IPS-18a (cell line): ENCODE data around the gene CIITA.

Source experiments
- H3K27ac ChIP-seq: one replicate; pipeline ENCODE4 v1.5.1; 2013; ENCODE audit warnings: low read length
- H3K27me3 ChIP-seq: one replicate; pipeline ENCODE4 v1.6.1; 2013; ENCODE audit warnings: mild to moderate bottlenecking, low read length; ENCODE audit not compliant: control insufficient read depth, insufficient read depth
- H3K36me3 ChIP-seq: one replicate; pipeline ENCODE4 v1.6.1; 2013; ENCODE audit warnings: low read depth, low read length; ENCODE audit not compliant: control insufficient read depth
- H3K4me1 ChIP-seq: one replicate; pipeline ENCODE4 v1.6.1; 2013; ENCODE audit warnings: low read depth, low read length; ENCODE audit not compliant: control insufficient read depth
- H3K4me3 ChIP-seq: one replicate; pipeline ENCODE4 v1.5.1; 2013; ENCODE audit warnings: low read length
- H3K9ac ChIP-seq: one replicate; pipeline ENCODE4 v1.6.1; 2013; ENCODE audit warnings: mild to moderate bottlenecking, low read length, moderate library complexity
- H3K9me3 ChIP-seq: one replicate; pipeline ENCODE4 v1.6.1; 2013; ENCODE audit warnings: low read depth, low read length; ENCODE audit not compliant: control insufficient read depth

The CIITA gene

DNA sequence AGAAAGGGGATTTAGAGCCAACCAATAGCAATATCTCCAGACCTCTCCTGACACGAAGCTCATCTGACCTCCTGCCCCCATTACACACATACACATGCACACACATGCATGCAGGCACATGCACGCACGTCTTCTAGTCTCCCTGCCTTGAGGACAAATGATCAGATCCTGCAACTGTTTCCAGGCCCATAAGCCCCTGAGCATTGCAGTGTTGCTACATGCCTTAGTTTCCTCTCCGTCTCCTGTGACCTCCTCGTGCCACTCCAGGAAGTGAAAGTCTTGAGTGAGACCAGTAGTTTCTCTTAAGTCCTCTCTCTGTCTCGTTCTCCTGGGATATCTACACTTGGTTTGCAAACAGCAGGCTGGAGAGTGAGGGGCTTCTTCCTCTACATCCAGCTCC lies 8.2 kb downstream of the CIITA start:
- H3K36me3 ChIP-seq: no peaks in the 10 kb centered on the region
- H3K9me3 ChIP-seq: no peaks in the 10 kb centered on the region
- no peak overlapping the region for H3K9ac ChIP-seq
- H3K27ac ChIP-seq: no peak overlapping the region
- no peaks in the 10 kb centered on the region for H3K4me1 ChIP-seq
- no peak overlapping the region for H3K4me3 ChIP-seq
- peaks cover 7% of the 10 kb centered on the region for H3K27me3 ChIP-seq

DNA sequence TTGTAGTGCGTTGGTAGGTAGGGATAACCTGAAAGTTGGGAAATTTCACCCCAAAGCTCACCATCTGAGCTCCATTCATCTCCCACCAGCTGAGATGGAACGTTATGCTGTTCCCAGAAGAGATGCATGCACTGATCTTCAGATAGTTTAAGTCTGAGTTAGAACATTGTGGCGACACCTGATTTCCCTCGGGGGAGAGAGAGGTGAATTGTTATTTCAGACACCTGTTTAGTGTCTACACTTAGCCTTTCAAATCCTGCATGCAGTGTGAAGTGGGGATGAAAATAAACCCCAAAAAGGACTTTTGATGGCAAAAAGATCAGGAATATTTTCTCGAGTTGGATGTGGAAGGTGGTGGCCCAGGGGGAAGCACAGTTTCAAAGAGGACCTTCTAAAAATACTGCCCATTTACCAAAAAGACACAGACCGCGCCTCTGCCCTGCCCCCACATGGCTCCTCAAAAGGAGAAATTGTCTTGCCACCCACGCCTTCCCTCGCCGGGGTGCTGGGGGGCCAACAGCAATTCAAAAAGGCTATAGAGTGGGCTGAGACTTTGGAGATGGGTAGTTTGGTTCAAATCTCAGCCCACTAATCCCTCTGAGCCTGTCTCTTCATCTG lies 11.4 kb downstream of the CIITA start:
- H3K9me3 ChIP-seq: no peaks in the 10 kb centered on the region
- no peak overlapping the region for H3K27ac ChIP-seq
- H3K36me3 ChIP-seq: no peaks in the 10 kb centered on the region
- no peak overlapping the region for H3K4me3 ChIP-seq
- H3K27me3 ChIP-seq: no peaks in the 10 kb centered on the region
- H3K9ac ChIP-seq: no peak overlapping the region
- H3K4me1 ChIP-seq: no peaks in the 10 kb centered on the region

DNA sequence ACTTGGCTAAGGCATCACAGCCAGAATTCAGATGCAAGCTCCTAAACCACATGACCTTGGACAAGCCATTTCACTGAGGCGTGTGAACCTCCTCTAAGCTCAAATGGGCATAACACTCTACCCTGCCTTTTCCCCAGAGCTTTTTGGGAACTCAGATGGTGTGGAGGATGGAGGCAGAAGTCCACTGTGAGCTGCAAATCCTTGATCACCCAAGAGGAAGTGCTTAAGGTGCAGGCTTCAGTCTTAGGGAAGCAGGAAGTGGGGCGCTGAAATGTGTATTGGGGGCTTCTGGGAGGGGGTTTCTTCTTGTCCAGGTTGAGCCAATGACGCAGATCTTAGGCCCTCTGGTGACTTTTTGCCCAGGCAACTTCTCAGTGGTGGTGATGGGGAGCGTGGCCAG lies 12.9 kb downstream of the CIITA start:
- Histone ChIP-seq H3K36me3 (no peaks in the 10 kb centered on the region), H3K4me3 (no peak overlapping the region), H3K27me3 (no peaks in the 10 kb centered on the region), H3K9me3 (no peaks in the 10 kb centered on the region), H3K27ac (no peak overlapping the region), H3K4me1 (no peaks in the 10 kb centered on the region), H3K9ac (no peak overlapping the region)

DNA sequence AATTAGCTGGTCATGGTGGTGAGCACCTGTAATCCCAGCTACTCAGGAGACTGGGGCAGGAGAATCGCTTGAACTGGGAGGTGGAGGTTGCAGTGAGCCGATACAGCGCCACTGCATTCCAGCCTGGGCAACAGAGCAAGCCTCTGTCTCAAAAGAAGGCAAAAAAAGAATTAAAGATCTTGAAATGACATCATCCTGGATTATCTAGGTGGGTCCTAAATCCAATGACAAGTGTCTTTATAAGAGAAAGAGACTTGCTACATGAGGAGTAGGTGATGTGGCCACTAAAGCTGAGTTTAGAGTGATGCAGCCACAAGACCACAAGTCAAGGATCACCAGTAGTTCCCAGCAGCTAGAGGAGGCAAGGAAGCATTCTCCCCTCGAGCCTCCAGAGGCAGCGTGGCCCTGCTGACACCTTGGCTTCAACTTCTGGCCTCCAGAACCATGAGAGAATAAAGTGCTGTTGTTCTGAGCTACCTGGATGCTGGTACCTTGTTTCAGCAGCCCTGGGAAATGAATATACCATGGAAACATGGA lies 15.8 kb downstream of the CIITA start:
- no peak overlapping the region for H3K27ac ChIP-seq

DNA sequence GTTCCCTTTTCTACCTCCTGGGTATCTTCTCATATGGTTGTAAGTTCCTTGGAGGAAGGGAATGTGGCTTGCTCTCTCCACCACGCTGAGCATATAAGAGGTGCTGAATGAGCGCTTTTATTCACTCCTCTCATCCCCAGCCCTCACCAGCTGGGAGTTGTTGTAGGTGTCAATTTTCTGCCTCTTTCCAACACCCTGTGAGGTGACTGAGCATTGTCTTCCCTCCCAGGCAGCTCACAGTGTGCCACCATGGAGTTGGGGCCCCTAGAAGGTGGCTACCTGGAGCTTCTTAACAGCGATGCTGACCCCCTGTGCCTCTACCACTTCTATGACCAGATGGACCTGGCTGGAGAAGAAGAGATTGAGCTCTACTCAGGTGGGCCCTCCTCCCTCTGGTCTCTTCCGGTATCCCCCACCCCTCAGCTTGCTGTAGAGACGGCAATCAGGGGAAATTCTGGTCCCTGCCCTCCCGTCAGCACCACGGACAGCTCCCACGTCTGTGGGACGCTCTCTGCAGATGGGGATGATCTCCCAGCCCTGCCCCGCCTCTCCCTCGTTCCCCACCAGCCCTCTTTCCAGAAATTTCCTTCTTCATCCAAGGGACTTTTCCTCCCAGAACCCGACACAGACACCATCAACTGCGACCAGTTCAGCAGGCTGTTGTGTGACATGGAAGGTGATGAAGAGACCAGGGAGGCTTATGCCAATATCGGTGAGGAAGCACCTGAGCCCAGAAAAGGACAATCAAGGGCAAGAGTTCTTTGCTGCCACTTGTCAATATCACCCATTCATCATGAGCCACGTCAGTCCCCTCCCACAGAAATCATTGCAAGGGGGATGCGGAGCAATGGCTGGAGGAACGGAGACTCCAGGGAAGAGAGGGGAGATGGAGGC lies 18.3 kb downstream of the CIITA start:
- Histone ChIP-seq H3K4me3 (peak overlapping the region; percentile 14), H3K27ac (no peak overlapping the region), H3K9me3 (no peaks in the 10 kb centered on the region), H3K36me3 (no peaks in the 10 kb centered on the region), H3K4me1 (peaks cover 4% of the 10 kb centered on the region), H3K27me3 (no peaks in the 10 kb centered on the region), H3K9ac (no peak overlapping the region)

More for the DNA sequence above, 15.8 kb downstream of the CIITA start:
- H3K4me3 ChIP-seq: no peak overlapping the region
- H3K9me3 ChIP-seq: no peaks in the 10 kb centered on the region
- no peaks in the 10 kb centered on the region for H3K36me3 ChIP-seq
- peaks cover 4% of the 10 kb centered on the region for H3K4me1 ChIP-seq
- no peak overlapping the region for H3K9ac ChIP-seq
- H3K27me3 ChIP-seq: no peaks in the 10 kb centered on the region

DNA sequence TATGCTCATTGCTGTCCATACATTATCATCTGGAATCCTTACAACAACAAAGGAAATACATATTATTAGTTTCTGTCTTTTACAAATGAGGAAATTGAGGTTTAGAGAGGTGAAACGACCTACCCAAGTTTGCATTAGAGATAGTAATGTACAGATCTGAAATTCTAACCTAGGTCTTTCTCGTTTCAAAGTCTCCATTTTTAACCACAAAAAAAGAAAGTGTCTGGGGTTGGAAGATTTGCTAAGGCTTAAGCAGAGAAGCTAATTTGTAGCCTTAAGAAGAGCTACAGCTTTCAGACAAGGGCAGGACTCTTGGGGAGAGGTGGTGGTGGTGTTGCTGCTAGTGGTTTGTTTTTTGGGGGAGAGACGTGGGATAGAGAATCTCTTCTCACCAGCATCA lies 19.2 kb downstream of the CIITA start:
- Histone ChIP-seq H3K36me3 (no peaks in the 10 kb centered on the region), H3K4me3 (no peak overlapping the region), H3K9me3 (no peaks in the 10 kb centered on the region), H3K27me3 (no peaks in the 10 kb centered on the region), H3K4me1 (peaks cover 4% of the 10 kb centered on the region), H3K27ac (no peak overlapping the region), H3K9ac (no peak overlapping the region)

DNA sequence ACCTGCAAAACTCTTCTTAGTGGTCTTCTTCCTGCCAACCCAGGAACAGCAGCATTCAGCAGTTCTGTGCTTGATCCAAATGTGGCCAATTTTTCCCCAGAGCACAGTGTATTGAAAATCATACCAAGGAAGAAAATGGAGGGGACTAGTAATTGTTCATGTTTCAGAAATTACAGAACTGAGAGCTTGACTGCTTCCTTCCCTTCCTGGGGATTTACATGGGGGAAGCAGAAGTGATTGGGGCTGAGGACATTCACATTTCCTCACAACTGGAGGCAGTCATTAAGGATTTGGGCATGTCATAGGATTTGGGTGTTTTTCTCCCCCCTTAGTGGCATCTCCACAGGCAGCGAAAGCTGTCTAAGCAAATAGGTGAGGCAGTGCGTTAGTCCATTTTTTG lies 19.7 kb downstream of the CIITA start:
- Histone ChIP-seq H3K4me1 (peaks cover 4% of the 10 kb centered on the region), H3K27ac (no peak overlapping the region), H3K36me3 (no peaks in the 10 kb centered on the region), H3K27me3 (no peaks in the 10 kb centered on the region), H3K4me3 (no peak overlapping the region), H3K9ac (no peak overlapping the region), H3K9me3 (no peaks in the 10 kb centered on the region)

DNA sequence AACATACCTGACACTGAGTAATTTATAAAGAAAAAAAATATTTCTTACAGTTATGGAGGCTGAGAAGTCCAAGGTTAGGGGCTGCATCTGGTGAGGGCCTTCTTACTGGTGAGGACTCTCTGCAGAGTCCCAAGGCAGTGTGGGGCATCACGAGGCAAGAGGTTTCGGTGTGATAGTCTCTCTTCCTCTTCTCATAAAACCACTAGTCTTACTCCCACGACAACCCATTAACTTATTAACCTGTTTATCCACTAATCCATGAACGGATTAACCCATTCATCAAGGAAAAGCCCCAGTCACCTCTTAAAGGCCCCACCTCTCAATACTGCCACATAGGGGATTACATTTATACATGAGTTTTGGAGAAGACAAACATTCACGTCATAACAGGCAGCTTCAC lies 20.1 kb downstream of the CIITA start:
- no peak overlapping the region for H3K4me3 ChIP-seq
- H3K9ac ChIP-seq: no peak overlapping the region
- H3K27me3 ChIP-seq: no peaks in the 10 kb centered on the region
- no peak overlapping the region for H3K27ac ChIP-seq
- no peaks in the 10 kb centered on the region for H3K36me3 ChIP-seq
- peaks cover 4% of the 10 kb centered on the region for H3K4me1 ChIP-seq
- H3K9me3 ChIP-seq: no peaks in the 10 kb centered on the region

DNA sequence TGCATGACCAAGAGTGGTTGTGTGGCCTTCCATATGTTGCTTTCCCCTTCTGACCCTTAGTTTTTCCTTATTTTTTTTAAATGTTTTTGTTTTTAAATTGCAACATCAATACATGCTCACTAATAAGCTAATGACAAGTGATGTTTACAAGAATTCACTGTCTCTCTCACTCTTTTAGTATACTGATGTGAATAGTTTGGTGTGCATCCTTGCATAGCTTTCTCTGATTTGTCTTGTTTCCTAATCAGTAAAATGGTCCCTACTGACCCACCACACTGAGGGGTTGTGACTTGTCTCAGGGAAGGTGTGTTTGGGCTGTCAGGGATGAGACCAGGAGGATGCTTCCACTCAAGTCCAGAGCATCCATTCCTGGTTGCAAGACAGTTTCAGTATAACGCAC lies 26.0 kb downstream of the CIITA start:
- H3K27ac ChIP-seq: no peak overlapping the region
- H3K27me3 ChIP-seq: no peaks in the 10 kb centered on the region
- no peaks in the 10 kb centered on the region for H3K9me3 ChIP-seq
- no peaks in the 10 kb centered on the region for H3K36me3 ChIP-seq
- H3K4me3 ChIP-seq: no peak overlapping the region
- no peak overlapping the region for H3K9ac ChIP-seq
- H3K4me1 ChIP-seq: no peaks in the 10 kb centered on the region

DNA sequence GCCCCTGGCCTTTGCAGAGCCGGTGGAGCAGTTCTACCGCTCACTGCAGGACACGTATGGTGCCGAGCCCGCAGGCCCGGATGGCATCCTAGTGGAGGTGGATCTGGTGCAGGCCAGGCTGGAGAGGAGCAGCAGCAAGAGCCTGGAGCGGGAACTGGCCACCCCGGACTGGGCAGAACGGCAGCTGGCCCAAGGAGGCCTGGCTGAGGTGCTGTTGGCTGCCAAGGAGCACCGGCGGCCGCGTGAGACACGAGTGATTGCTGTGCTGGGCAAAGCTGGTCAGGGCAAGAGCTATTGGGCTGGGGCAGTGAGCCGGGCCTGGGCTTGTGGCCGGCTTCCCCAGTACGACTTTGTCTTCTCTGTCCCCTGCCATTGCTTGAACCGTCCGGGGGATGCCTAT lies 29.5 kb downstream of the CIITA start:
- Histone ChIP-seq H3K27ac (no peak overlapping the region), H3K9ac (no peak overlapping the region), H3K9me3 (no peaks in the 10 kb centered on the region), H3K36me3 (no peaks in the 10 kb centered on the region), H3K4me3 (no peak overlapping the region), H3K27me3 (no peaks in the 10 kb centered on the region), H3K4me1 (no peaks in the 10 kb centered on the region)

DNA sequence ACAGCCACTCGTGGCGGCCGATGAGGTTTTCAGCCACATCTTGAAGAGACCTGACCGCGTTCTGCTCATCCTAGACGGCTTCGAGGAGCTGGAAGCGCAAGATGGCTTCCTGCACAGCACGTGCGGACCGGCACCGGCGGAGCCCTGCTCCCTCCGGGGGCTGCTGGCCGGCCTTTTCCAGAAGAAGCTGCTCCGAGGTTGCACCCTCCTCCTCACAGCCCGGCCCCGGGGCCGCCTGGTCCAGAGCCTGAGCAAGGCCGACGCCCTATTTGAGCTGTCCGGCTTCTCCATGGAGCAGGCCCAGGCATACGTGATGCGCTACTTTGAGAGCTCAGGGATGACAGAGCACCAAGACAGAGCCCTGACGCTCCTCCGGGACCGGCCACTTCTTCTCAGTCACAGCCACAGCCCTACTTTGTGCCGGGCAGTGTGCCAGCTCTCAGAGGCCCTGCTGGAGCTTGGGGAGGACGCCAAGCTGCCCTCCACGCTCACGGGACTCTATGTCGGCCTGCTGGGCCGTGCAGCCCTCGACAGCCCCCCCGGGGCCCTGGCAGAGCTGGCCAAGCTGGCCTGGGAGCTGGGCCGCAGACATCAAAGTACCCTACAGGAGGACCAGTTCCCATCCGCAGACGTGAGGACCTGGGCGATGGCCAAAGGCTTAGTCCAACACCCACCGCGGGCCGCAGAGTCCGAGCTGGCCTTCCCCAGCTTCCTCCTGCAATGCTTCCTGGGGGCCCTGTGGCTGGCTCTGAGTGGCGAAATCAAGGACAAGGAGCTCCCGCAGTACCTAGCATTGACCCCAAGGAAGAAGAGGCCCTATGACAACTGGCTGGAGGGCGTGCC lies 30.1 kb downstream of the CIITA start:
- no peak overlapping the region for H3K27ac ChIP-seq
- no peak overlapping the region for H3K4me3 ChIP-seq
- no peaks in the 10 kb centered on the region for H3K36me3 ChIP-seq
- no peaks in the 10 kb centered on the region for H3K27me3 ChIP-seq
- no peaks in the 10 kb centered on the region for H3K9me3 ChIP-seq
- no peak overlapping the region for H3K9ac ChIP-seq
- no peaks in the 10 kb centered on the region for H3K4me1 ChIP-seq
